Cardiac fibroblast (primary cell): Measurements from ENCODE around the gene G6PD.
"Not testable (repeated sequence)": the region's sequence is repeated elsewhere in the genome, so short reads cannot be mapped to it uniquely, and the experiment has no call there.

Source experiments
- DNase-seq, 2 donors: peaks; one replicate each; pipeline versions ENCODE4 v3.0.0 to v3.0.0-alpha.2; 2010; ENCODE audit warnings: low read depth in 2 of 2
- H3K4me3 ChIP-seq, 2 donors: replicated peaks in 1 of 2; 1 replicate in 1 of 2; 2 replicates in 1 of 2; pipeline ENCODE4 v1.5.1; 2011; ENCODE audit warnings: low read depth in 2 of 2, low read length in 2 of 2, mild to moderate bottlenecking in 2 of 2, moderate library complexity in 1 of 2
- CTCF ChIP-seq: IDR thresholded peaks from one replicate; pipeline ENCODE4 v1.5.1; 2011; ENCODE audit warnings: low read depth, mild to moderate bottlenecking, low read length, inconsistent platforms

G6PD gene

DNA sequence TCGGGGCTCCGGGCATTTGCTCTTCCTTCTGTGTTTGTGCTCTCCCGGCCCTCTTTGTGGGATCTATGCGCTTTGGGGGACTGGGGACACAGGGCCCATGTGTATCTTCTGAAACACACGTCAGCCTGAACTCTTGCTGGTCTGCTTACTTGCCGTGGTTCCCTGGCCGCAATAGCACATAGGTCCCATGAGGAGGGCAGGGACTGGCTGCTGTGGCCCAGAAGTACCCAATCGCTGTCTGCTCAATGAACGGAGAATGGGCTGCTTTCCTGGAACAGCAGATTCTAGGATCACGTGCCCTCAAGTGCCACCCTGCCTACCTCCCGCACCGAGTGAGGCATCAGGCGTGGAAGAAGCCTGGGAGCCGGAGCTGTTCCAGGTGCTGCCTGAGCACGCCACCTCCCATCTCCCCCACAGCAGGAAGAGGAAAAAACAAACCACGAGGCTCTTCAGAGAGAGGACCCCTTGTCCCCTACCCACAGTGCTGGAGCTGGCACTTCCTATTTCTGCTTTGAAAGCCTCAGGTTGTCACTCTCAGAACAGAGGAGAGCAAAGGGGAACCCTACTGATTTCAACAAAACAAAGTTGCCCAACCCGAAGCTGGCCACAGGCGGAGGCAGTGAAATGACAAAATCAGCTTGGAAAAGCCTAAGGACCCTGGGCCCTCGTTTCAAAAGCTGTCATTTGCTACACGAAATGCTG lies 3.8 kb downstream of the G6PD start:
- no peak for DNase-seq
- TF ChIP-seq CTCF = no peak
- H3K4me3 ChIP-seq = no peak overlapping the region

DNA sequence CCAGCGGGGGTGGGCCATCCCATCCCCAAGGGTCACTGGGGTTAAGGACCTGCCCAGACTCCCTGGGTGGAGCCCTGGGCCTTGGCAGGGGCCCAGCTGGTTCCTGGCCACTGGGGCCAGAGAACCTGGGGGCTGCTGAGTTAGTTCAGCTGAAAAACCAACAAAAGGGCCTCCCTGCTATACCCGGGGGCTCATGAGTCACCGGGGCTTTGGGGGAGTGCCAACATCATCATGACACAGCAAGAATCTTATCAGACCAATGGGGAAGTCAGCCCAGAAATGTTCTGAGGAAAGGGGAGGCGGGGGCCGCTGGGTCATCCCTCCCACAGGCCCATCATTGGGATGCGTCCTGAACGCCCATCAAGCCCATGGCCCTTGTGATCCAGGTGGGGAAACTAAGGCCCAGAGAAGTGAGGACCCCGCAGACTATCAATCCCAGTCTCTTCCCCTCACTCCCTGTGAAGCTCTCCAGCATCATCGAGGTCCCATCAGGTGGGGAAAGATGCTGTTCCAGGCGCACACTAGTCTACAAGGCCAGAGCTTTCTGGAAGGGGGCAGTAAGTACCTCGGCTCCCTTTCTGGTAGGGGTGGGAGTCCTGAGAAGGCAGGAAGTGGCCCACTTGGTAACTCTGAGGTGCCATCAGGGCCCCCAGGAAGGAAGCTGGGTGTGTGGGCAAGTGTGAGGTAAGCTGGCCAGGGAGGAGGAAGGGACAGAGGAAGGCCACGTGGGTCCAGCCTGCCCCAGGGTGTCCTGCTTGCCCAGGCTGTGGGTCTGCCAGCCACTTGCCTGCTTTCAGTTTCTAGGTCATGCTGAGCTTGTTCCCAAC lies 4.5 kb downstream of the G6PD start:
- peak overlapping the region in 1 of 2 donors; percentile 14 for H3K4me3 ChIP-seq
- TF ChIP-seq CTCF = no peak
- peak; percentile 96 for DNase-seq

GRCh38 chrX:154541589-154541895 lies 5.1 kb downstream of the G6PD start:
- H3K4me3 ChIP-seq = no peak overlapping the region
- DNase-seq = no peak
- TF ChIP-seq CTCF = no peak

DNA sequence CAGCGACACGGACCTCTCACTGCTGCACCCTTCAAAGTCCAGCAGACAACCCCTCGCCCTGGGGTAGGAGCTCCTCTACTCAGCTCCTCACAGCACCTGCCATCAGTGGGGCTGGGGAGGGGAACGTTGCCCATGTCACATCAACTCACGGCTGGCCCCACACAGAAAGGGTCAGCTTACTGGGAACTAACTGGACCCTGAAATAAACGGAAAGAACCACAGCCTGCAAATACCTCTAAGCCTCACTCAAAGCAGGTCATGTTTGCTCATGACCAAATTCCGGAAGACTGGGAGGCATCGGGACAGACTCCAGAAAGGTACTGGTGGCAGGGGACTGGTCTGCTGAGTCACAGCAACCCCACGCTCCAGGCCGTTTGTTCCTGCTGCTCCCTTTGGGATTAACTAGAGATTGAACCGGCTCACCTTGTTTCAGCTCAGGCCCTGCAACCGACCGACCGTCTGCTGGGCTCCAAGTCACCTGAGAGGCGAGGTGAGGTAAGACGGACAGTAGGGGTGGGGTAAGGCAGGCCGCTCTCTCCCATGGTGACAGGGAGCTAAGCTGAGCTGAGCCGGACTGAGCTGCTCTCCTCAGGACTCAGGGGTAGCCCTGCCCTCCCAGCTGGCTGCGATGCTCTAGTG lies 5.6 kb downstream of the G6PD start:
- peak in 1 of 2 donors; percentile 39 for DNase-seq
- no peak for TF ChIP-seq CTCF
- H3K4me3 ChIP-seq = no peak overlapping the region

DNA sequence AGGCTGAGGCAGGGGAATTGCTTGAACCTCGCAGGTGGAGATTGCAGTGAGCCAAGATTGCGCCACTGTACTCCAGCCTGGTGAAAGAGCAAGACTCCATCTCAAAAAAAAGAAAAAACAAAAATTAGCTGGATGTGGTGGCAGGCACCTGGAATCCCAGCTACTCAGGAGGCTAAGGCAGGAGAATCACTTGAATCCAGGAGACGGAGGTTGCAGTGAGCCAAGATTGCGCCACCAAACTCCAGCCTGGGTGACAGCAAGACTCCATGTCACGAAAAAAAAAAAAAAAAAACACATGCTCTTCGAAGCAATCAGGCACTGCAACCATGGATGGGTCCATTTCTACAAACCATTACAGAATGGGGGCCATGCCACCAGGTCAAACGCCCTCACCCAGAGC lies 6.3 kb downstream of the G6PD start:
- H3K4me3 ChIP-seq, DNase-seq: not testable (repeated sequence)

- TF ChIP-seq CTCF = no peak
- no peak for DNase-seq
- no peak overlapping the region for H3K4me3 ChIP-seq
Observed at GRCh38 chrX:154539077-154539476, 7.6 kb downstream of the G6PD start.

- DNase-seq = no peak
- H3K4me3 ChIP-seq = no peak overlapping the region
- no peak for TF ChIP-seq CTCF
Observed at GRCh38 chrX:154535892-154536291, 10.8 kb downstream of the G6PD start.
